Measurements from ENCODE around the gene ATP11A.

Gene ATP11A

DNA sequence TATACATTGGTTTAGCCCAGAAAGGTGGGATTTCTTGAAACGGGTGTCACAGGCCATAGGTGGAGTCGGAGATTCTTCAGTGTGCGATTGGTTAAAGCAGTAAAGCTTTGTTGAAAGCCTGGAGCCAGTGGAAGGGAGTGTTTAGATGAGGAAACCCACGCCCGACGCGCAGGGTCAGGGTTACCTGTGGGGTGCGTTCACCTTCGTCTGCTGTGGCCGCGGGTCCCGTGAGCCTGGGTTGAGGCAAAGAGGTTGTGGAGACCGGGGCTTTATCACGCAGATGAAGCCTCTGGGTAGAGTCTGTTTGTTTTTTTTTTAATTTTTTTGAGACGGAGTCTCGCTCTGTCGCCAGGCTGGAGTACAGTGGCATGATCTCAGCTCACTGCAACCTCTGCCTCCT, 30.4 kb downstream of the ATP11A start:
- Mint-ChIP-seq H3K4me1 (peaks cover 56% of the 10 kb centered on the region), H3K4me3 (no peak overlapping the region), H3K36me3 (no peaks in the 10 kb centered on the region), H3K27ac (peak overlapping the region; percentile 7), H3K9me3 (no peaks in the 10 kb centered on the region)
- ATAC-seq (no peak), DNase-seq (ENCODE audit: low spot score in 2 of 2) (no peak)

DNA sequence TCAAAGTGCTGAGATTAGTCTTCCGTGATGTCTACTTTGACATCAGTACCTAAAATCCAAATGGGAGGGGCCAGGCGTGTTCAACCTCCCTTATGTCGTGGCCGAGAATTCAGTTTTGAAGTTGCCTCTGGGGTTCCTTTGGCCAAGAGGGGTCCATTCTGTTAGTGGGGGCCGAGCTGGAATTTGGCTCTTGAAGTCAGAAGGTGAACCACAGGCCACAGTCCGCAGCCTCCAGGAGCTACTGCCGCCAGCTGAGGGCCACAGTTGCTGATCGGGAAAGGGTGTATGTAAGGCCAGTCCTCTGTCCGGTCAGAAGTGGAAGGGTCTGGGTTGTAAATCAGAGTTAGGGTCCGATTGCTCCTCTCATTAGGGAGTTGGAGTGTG, 31.0 kb downstream of the ATP11A start:
- ATAC-seq (no peak), DNase-seq (ENCODE audit: low spot score in 2 of 2) (no peak)
- H3K4me1 Mint-ChIP-seq: peaks cover 57% of the 10 kb centered on the region
- no peak overlapping the region for H3K4me3 Mint-ChIP-seq
- H3K27ac Mint-ChIP-seq: peak overlapping the region; percentile 77
- H3K36me3 Mint-ChIP-seq: no peaks in the 10 kb centered on the region
- no peaks in the 10 kb centered on the region for H3K9me3 Mint-ChIP-seq

DNA sequence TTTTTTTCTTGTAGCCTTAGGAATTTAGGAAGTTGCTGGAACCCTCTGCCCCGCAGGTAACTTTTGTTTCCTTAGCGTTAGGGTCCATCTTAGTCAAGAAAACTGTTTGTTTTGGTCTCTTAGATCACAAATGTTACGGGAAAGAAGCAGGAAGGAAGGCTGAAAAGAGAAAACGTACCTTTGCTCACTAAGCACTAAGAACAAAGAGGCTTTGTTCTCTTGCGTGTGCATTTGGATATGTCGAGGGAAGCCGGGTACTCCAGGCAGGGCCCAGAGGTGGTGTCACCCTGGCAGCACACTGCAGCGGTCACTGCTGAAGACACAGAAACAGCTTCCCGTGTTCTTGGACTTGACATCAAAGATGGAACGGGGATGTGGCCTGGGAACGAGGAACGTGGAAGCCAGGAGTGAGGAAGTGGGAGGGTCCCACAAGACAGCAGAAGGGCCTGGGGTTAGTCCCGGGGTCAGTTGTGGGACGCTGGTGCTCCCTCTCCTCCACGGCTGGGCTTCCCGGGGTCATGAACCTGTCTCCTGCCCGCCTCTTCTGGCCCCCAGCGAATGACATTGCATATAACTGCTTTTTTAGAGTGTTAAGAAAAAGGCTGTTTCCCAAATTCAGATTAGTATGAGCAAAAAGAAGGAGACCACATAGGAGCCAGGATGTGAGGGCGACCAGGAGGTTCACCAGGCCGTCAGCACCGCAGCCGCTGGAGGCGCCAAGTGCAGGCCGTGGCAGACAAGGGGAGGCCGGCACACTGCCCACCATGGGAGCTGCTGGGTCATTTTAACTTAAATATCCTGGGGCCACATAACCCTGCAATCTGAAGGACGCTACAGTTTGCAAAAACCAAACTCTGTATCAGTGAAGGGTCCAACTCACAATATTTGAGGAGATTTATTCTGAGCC, 31.6 kb downstream of the ATP11A start:
- Mint-ChIP-seq H3K36me3 (no peaks in the 10 kb centered on the region), H3K9me3 (no peaks in the 10 kb centered on the region), H3K4me1 (peaks cover 57% of the 10 kb centered on the region), H3K4me3 (no peak overlapping the region), H3K27ac (peak overlapping the region; percentile 77)
- ATAC-seq (no peak), DNase-seq (ENCODE audit: low spot score in 2 of 2) (no peak)

DNA sequence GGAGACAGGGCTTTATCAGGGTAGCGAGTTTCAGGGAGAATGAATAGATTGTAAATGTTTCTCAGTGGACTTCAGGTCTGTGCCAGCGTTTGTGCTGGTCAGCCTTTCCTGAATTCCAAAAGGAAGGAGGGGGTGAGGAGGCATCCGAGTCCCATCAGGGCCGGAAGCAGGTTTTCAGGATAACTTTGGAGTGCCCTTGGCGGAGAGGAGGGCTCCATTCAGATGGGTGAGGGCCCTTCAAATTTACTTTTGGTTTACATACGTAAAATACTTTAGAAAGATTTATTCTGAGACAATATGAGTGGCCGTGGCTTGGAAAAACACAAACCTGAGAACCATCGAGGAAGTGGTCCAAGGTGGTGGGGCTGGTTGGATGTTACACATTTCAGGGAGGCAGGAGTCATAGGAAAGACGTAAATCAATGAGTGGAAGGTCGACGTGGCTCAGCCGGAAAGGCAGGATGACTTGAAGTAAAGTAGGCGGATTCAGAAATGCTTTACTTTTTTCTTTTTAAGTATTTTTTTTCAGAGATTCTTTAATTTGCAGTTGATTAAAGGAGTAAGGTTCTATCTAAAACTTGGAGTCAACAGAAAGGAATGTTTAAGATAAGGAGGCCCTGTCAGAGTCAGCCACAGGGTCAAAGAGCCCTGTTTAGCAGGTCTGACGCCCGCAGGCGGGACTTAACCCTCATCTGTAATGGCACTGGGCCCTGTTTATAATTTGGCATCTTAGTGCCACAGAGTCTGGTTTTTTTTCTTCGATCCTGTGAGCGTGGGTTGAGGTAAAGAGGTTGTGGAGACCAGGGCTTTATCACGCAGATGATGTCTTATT, 32.8 kb downstream of the ATP11A start:
- Mint-ChIP-seq H3K27ac (peak overlapping the region; percentile 77), H3K36me3 (no peaks in the 10 kb centered on the region), H3K4me1 (peaks cover 52% of the 10 kb centered on the region), H3K9me3 (no peaks in the 10 kb centered on the region), H3K4me3 (no peak overlapping the region)
- no peak for DNase-seq (ENCODE audit: low spot score in 2 of 2)
- no peak for ATAC-seq

DNA sequence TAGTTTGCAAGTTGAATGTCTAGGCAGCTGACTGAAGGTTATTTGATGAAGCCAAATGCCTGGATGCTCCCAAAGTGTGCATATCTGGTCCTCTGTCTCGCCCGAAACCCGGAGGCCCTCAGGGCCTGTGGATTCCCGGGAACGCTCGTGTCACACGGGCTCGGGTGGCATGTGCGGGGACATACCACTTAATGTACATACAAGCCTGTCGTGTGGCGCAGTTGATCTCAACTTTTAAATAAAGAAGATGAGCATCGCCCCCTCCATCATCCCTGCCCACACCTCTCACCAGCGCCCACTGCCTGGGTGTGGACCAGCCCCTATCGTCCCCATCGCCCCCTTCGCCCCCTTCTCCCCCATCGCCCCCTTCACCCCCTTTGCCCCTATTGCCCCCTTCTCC, 33.9 kb downstream of the ATP11A start:
- peak overlapping the region; percentile 77 for H3K27ac Mint-ChIP-seq

DNA sequence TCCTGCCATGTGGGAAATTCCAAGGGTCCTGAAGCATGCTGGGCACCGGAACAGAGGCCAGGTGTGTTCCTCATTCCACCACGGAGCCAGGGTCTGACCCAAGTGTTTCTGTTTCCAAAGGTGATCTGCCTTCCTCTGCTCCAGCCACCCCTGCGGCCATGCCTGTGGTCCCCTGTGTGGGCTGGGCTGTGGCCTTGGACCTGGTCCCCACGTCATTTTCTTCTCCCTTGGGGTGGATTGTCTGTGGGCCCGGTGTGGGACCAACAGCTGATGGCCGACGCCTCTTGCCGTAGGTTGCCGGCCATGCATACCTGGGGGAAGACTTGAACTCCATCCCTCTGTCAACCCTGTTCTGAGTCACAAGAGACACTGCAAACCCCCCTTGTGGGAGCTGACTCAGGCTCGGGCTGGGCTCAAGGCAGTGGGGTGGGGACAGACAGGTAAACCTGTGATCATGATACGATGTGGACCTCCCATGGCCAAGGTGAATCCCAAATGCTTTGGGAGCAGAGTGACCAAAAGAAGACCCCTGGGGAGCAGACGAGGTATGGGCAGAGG, 35.0 kb downstream of the ATP11A start:
- H3K27ac Mint-ChIP-seq: peak overlapping the region; percentile 84
- H3K4me1 Mint-ChIP-seq: peaks cover 51% of the 10 kb centered on the region
- DNase-seq (ENCODE audit: low spot score in 2 of 2): no peak
- ATAC-seq: peak; percentile 42
- no peak overlapping the region for H3K4me3 Mint-ChIP-seq
- no peaks in the 10 kb centered on the region for H3K9me3 Mint-ChIP-seq
- no peaks in the 10 kb centered on the region for H3K36me3 Mint-ChIP-seq

More for the DNA sequence above, 33.9 kb downstream of the ATP11A start:
- ATAC-seq: no peak
- no peaks in the 10 kb centered on the region for H3K9me3 Mint-ChIP-seq
- no peak overlapping the region for H3K4me3 Mint-ChIP-seq
- no peak for DNase-seq (ENCODE audit: low spot score in 2 of 2)
- H3K36me3 Mint-ChIP-seq: no peaks in the 10 kb centered on the region
- peaks cover 52% of the 10 kb centered on the region for H3K4me1 Mint-ChIP-seq

DNA sequence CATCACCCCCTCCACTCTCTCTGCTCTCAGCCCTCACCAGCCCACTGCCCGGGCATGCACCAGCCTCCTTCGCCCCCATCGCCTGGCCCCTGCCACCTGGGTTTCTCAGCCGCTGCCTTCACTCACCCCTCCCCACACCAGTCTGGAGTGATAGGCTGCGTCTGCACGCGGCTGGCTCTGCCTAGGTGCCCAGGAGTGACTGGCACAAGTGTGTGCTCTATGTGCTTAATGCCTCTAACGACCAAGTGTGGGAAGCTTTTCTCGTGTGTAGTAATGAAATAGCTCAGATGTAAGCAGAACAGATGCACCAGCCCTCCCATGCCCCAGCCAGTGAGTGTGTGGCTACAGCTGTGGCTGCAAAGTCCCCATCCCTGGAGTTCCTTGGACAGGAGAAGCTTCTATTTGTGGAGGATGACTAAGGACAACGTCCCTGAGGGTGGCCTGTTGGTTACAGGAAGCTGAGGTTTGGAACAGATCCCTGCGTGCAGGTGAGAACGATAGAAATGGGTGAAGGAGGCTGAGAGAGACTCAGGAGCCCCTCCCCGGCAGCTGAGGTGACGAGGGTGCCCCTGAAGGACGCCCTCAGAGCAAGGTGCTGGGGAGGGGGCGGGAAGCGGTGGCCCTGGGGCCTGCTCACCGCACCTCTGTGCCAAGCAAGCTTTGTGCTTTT, 35.6 kb downstream of the ATP11A start:
- H3K4me1 Mint-ChIP-seq: peaks cover 47% of the 10 kb centered on the region
- no peaks in the 10 kb centered on the region for H3K36me3 Mint-ChIP-seq
- H3K4me3 Mint-ChIP-seq: peak overlapping the region; percentile 26
- DNase-seq (ENCODE audit: low spot score in 2 of 2): no peak
- ATAC-seq: peak; percentile 60
- H3K9me3 Mint-ChIP-seq: no peaks in the 10 kb centered on the region
- peak overlapping the region; percentile 84 for H3K27ac Mint-ChIP-seq

DNA sequence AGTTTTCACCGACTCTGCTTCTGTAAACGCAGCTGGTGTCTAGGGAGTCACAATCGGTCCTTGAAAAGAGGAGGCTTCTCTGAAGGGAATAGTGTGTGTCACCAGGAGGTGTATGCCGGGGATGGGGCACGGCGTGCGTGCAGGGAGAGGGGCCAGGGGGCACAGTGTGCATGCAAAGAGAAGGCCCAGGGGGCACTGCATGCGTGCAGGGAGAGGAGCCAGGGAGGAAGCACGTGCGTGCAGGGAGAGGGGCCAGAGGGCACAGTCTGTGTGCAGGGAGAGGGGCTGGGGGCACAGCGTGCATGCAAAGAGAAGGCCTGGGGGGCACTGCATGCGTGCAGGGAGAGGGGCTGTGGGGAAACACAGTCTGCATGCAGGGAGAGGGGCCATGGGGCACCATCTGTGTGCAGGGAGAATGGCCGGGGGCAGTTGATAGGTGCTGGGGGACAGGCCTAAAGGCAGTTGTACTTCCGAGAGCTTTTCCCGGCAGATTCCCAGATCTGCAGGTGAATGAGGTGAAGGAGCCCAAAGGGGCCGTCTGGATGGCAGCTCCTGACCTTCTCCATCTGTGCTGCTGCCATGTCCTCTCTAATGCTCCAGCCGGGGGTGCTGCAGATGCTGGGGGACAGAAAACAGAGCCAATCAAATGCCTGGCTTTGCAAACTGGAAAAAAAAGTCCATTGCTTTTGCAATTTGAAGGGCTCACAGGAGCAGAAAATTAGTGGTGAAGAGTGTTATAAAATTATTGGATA, 36.4 kb downstream of the ATP11A start:
- peak overlapping the region; percentile 84 for H3K27ac Mint-ChIP-seq
- no peaks in the 10 kb centered on the region for H3K9me3 Mint-ChIP-seq
- H3K36me3 Mint-ChIP-seq: no peaks in the 10 kb centered on the region
- peaks cover 47% of the 10 kb centered on the region for H3K4me1 Mint-ChIP-seq
- H3K4me3 Mint-ChIP-seq: peak overlapping the region; percentile 26
- DNase-seq (ENCODE audit: low spot score in 2 of 2) (no peak), ATAC-seq (no peak)

DNA sequence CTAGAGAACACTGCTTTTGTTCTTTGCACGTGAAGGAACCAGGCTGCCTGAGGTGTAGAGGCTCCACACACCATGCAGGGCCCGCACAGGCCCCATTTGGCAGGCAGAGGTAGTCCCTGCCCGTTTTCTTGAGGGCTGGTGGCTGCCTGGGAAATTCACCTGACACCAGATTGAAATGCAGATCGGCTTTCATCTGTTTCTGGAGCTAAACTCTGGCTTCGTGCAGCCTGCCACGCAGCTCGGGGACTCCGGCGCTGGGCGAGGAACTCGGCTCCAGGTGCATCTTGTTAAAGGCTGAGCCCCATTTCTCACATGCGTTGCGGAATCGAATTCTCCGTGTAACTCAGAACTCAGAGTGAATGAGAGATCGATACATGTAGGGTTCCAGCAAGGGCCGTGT, 37.7 kb downstream of the ATP11A start:
- Mint-ChIP-seq H3K27ac (no peak overlapping the region), H3K9me3 (no peaks in the 10 kb centered on the region), H3K4me3 (no peak overlapping the region), H3K4me1 (peaks cover 40% of the 10 kb centered on the region), H3K36me3 (no peaks in the 10 kb centered on the region)
- no peak for DNase-seq (ENCODE audit: low spot score in 2 of 2)
- no peak for ATAC-seq

DNA sequence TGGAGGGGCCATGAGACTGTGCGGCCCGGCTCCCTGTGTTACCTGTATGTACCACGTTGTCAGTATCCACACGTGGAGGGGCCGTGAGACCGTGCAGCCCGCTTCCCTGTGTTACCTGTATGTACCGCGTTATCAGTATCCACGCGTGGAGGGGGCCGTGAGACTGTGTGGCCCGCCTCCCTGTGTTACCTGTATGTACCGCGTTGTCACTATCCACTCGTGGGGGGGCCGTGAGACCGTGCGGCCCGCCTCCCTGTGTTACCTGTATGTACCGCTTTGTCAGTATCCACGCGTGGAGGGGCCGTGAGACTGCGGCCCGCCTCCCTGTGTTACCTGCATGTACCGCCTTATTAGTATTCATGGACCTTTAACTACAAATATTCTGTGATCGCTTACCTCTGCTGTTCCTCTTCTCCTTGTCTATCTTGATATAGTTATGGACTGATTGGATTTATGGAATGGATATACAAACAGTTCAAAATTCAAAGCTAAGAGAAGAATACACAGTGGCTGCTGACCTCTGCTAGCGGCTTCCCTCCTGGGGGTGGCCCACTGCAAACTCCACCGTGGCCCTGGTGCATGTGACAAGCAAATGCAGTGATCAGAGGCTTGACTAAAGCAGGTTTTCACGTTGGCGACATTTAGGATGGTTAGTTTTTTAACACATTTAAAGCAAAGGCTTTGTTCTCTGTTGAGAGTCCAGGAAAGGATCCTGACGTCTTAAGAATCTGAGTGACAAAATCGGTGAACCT, 38.7 kb downstream of the ATP11A start:
- ATAC-seq (no peak), DNase-seq (ENCODE audit: low spot score in 2 of 2) (no peak)
- no peak overlapping the region for H3K27ac Mint-ChIP-seq
- H3K36me3 Mint-ChIP-seq: no peaks in the 10 kb centered on the region
- no peaks in the 10 kb centered on the region for H3K9me3 Mint-ChIP-seq
- no peak overlapping the region for H3K4me3 Mint-ChIP-seq
- H3K4me1 Mint-ChIP-seq: peaks cover 31% of the 10 kb centered on the region

DNA sequence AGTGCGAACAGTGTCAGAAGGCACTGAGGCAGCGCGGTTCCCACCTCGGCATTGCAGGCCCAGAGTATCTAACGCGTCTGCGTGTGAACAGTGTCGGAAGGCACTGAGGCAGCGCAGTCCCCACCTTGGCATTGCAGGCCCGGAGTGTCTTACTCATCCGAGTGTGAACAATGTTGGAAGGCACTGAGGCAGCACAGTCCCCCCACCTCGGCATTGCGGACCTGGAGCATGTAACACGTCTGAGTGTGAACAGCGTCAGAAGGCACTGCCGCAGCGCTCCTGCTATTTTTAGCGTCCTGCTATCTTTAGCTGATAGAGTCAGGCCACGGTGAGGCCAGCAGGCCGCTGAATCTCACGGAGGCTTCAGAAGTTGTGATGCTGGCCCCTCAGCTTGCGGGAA, 39.6 kb downstream of the ATP11A start:
- Mint-ChIP-seq H3K9me3 (no peaks in the 10 kb centered on the region), H3K27ac (no peak overlapping the region), H3K36me3 (no peaks in the 10 kb centered on the region), H3K4me1 (peaks cover 26% of the 10 kb centered on the region), H3K4me3 (no peak overlapping the region)
- DNase-seq (ENCODE audit: low spot score in 2 of 2): no peak
- ATAC-seq: no peak

DNA sequence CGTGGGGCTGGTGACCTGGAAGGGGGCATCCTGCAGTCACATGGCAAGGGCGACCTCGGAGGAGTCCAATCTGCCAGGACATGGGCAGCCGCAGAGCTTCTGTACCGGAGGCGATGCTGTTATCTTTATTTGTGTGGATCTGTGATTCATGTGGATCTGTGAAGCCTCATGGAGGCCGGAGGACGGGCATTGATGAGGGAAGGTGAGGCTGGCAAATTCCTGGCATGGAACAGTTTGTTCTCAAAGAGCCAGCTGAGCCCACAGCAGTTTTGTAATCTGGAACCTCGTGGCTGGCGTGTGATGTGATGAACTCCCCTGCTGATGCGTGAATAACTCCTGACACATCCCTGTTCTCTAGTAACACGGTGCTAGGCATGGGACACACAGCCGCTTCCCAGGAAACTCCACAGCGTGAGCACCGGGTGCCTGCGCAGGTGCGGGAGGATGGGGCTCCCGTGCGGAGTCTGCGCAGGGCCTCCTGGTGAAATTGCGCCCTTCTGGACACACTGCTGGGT, 40.4 kb downstream of the ATP11A start:
- no peak overlapping the region for H3K4me3 Mint-ChIP-seq
- no peak for ATAC-seq
- no peak for DNase-seq (ENCODE audit: low spot score in 2 of 2)
- H3K4me1 Mint-ChIP-seq: peaks cover 20% of the 10 kb centered on the region
- no peak overlapping the region for H3K27ac Mint-ChIP-seq
- H3K36me3 Mint-ChIP-seq: no peaks in the 10 kb centered on the region
- H3K9me3 Mint-ChIP-seq: no peaks in the 10 kb centered on the region

DNA sequence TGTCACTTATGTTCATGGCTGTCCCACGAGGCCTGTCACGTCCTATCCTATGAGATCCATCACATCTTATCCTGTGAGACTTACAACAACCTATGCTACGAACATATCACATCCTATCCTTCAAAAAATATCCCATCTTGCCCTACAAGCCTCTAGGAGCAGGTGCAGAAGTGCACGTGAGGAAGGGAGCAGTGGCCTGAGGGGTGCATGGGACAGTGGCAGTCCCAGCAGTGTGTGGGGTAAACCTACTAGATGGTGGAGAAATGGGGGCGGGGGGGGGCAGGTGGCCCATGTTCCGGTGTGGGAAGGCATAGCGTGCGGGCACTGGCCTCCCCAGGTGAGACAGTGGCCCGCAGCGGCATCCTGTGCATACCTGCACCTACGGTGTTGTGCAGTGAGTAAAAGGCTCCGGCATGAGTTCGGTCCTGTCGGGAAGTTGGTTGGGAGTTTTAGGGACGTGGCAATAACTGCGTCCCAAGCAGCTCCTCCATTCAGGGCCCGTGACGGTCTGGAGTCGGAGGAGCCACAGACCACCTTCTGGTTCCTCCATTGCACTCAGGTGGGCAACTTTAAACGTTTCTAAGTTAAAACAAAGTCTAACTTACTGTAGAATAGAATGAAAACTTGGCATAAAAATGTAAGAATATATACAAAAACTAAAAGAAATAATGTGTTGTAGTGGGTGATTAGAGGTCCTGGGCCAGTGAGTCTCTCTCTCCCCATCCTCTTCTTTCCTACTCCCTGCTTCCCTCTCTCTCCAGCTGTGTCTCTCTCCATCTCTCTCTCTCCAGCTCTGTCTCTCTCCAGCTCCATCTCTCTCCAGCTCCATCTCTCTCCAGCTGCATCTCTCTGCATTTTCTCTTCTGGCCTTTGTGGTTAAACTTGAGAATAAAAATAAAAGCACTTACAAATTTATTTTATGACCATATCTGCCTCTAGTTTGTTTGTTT, 42.1 kb downstream of the ATP11A start:
- Mint-ChIP-seq H3K9me3 (no peaks in the 10 kb centered on the region), H3K4me1 (peaks cover 7% of the 10 kb centered on the region), H3K27ac (no peak overlapping the region)

More for the DNA sequence above, 42.1 kb downstream of the ATP11A start:
- no peak for DNase-seq (ENCODE audit: low spot score in 2 of 2)
- no peak overlapping the region for H3K4me3 Mint-ChIP-seq
- no peak for ATAC-seq
- no peaks in the 10 kb centered on the region for H3K36me3 Mint-ChIP-seq

Data from stimulated activated effector memory CD8-positive, alpha-beta T cell treated with anti-CD3 and anti-CD28 coated beads, Interleukin-12 subunit alpha, Interleukin-12 subunit beta, amount 100 ng/mL, for 72 hours (primary cell).